ENCODE data around the gene EME1. TPM values are rescaled to one million over a fixed set of nuclear protein-coding genes. Genes with fewer than 3 reads are reported as not detected.

Gene EME1
- polyA plus RNA-seq, 1 of the 3 experiments (the other 2 are of a cell fraction) = 16.9 TPM

- no peak for DNase-seq
- Histone ChIP-seq H3K4me3 (ENCODE audit: low read depth in 2 of 2, low read length in 1 of 2) (no peak overlapping the region), H3K9me3 (no peaks in the 10 kb centered on the region), H4K20me1 (ENCODE audit: insufficient read depth) (no peaks in the 10 kb centered on the region), H3K27ac (ENCODE audit: low read depth in 2 of 2, low read length in 1 of 2) (no peak overlapping the region), H3K79me2 (ENCODE audit: insufficient read depth) (peaks cover 29% of the 10 kb centered on the region), H3K4me2 (no peak overlapping the region), H3K9ac (no peak overlapping the region), H2AFZ (ENCODE audit: low read depth) (no peak overlapping the region), H3F3A (replicated peaks; ENCODE audit: insufficient read depth) (peaks cover 11% of the 10 kb centered on the region), H3K27me3 (ENCODE audit: insufficient read depth) (no peaks in the 10 kb centered on the region), H3K4me1 (ENCODE audit: control insufficient read depth in 1 of 2, insufficient read depth in 2 of 2, low read depth in 1 of 2, low read length in 1 of 2) (peaks cover 9 to 23% of the 10 kb centered on the region in 2 experiments; a peak in 2 of 4 replicates), H3K36me3 (replicated peaks in 1 of 2; ENCODE audit: control insufficient read depth in 1 of 2, insufficient read depth in 2 of 2, low read length in 1 of 2) (no peaks in the 10 kb centered on the region), H3K9me2 (no peaks in the 10 kb centered on the region)
- 90% methylated on average over 4 of the region's 4 CpGs for WGBS (ENCODE audit: low lambda C conversion rate)
- CTCF ChIA-PET = interaction anchor here (1.2 to 2.2 kb wide), 7 partner anchors 9 to 71 kb away, joined by 3 to 9 read pairs (median 5); no protein-coding TSS in a partner anchor
- POLR2A ChIA-PET = no interaction called here
- TF ChIP-seq GATA2 (CRISPR knock-in tag; IDR thresholded peaks at IDR 0.05) (no peak), CTCF (IDR thresholded peaks at IDR 0.05) (no peak), ZBTB33 (IDR thresholded peaks at IDR 0.05; ENCODE audit: borderline replicate concordance, low read depth) (no peak), NFIC (IDR thresholded peaks at IDR 0.05; ENCODE audit: borderline replicate concordance) (no peak), PBX3 (IDR thresholded peaks at IDR 0.05) (no peak), USF1 (IDR thresholded peaks at IDR 0.05; ENCODE audit: borderline replicate concordance, low read depth) (no peak), SIN3A (IDR thresholded peaks at IDR 0.05; ENCODE audit: borderline replicate concordance, low read depth, low read length) (no peak), CHD2 (IDR thresholded peaks at IDR 0.05; ENCODE audit: low read length, partially characterized antibody) (no peak), FOSL2 (IDR thresholded peaks at IDR 0.05; ENCODE audit: borderline replicate concordance, low read depth) (no peak), TEAD4 (IDR thresholded peaks at IDR 0.05; ENCODE audit: borderline replicate concordance, insufficient read depth) (no peak), IRF3 (IDR thresholded peaks at IDR 0.05; ENCODE audit: low read depth, low read length) (no peak), EZH2phosphoT487 (IDR thresholded peaks at IDR 0.05; ENCODE audit: borderline replicate concordance, low read depth) (no peak), YY1 (IDR thresholded peaks at IDR 0.05; ENCODE audit: low read depth) (no peak), SMC3 (IDR thresholded peaks at IDR 0.05; ENCODE audit: low read depth, low read length) (no peak), ELF1 (IDR thresholded peaks at IDR 0.05) (no peak)
Observed at GRCh38 chr17:50429793-50430192, 56.8 kb downstream of the EME1 start.

Small RNA genes lying within 50 kb of the gene (small RNA-seq; reads per million reads assigned to genes)
- gene RF00019 = 0 reads per million in 7 experiments

Other genes starting within 250 kb of the EME1 start
- 2.8 and 3.4 TPM in 2 replicates for gene SAMD14, start 243.1 kb upstream of the EME1 start, polyA plus RNA-seq (2012; rRNA removed)
- 26.9 and 35.2 TPM in 2 replicates for gene PPP1R9B, start 222.6 kb upstream of the EME1 start, polyA plus RNA-seq (2012; rRNA removed)
- 0.29 TPM in 1 of 2 replicates, not detected in the other for gene SGCA, start 207.2 kb upstream of the EME1 start, polyA plus RNA-seq (2012; rRNA removed)
- gene COL1A1, start 171.6 kb upstream of the EME1 start, polyA plus RNA-seq (2012; rRNA removed) = 265 and 1,461 TPM in 2 replicates
- gene TMEM92, start 98.8 kb upstream of the EME1 start, polyA plus RNA-seq (2012; rRNA removed) = 0.28 and 0.46 TPM in 2 replicates
- gene XYLT2, start 27.1 kb upstream of the EME1 start, polyA plus RNA-seq (2012; rRNA removed) = 26.5 and 28.4 TPM in 2 replicates
- gene MRPL27, start within 50 bp of the EME1 start, polyA plus RNA-seq (2012; rRNA removed) = 266 and 337 TPM in 2 replicates
- 122 and 137 TPM in 2 replicates for gene LRRC59, start 24.3 kb downstream of the EME1 start, polyA plus RNA-seq (2012; rRNA removed)
- 46.6 and 49.5 TPM in 2 replicates for gene ACSF2, start 53.0 kb downstream of the EME1 start, polyA plus RNA-seq (2012; rRNA removed)
- gene CHAD, start 95.7 kb downstream of the EME1 start, polyA plus RNA-seq (2012; rRNA removed) = not detected in 2 replicates
- gene RSAD1, start 105.6 kb downstream of the EME1 start, polyA plus RNA-seq (2012; rRNA removed) = 44.7 and 58.9 TPM in 2 replicates
- gene MYCBPAP, start 135.2 kb downstream of the EME1 start, polyA plus RNA-seq (2012; rRNA removed) = 2.4 and 4.4 TPM in 2 replicates
- gene EPN3, start 159.5 kb downstream of the EME1 start, polyA plus RNA-seq (2012; rRNA removed) = 0.05 and 0.06 TPM in 2 replicates
- gene SPATA20, start 173.9 kb downstream of the EME1 start, polyA plus RNA-seq (2012; rRNA removed) = 92.0 and 106 TPM in 2 replicates
- gene CACNA1G, start 187.5 kb downstream of the EME1 start, polyA plus RNA-seq (2012; rRNA removed) = 0.15 and 0.21 TPM in 2 replicates